HG03342 (cell line): ENCODE data around the gene ANKRD17.
A peak's percentile ranks its signal among the peaks of the same experiment; 100 is the strongest.

Experiments used
- ATAC-seq: cut with Tn5 transposase; IDR thresholded peaks from one replicate; pipeline ENCODE4 v1.9.1; 2021; ENCODE audit warnings: mild to moderate bottlenecking, moderate library complexity; ENCODE audit not compliant: unreplicated experiment

The ANKRD17 gene

GRCh38 chr4:73067971-73068394 lies 190.6 kb downstream of the ANKRD17 start:
- ATAC-seq, result no peak

GRCh38 chr4:73066928-73067327 lies 191.7 kb downstream of the ANKRD17 start:
- no peak for ATAC-seq

- no peak for ATAC-seq
Measured at GRCh38 chr4:73066445-73066844, 192.2 kb downstream of the ANKRD17 start.

GRCh38 chr4:73064536-73064935 lies 194.1 kb downstream of the ANKRD17 start:
- no peak for ATAC-seq

- peak; percentile 88 for ATAC-seq
Measured at GRCh38 chr4:73055241-73055897, 203.2 kb downstream of the ANKRD17 start.

- ATAC-seq, result no peak
Measured at GRCh38 chr4:73053974-73054480, 204.6 kb downstream of the ANKRD17 start.

- ATAC-seq, result no peak
Measured at GRCh38 chr4:73053076-73053475, 205.5 kb downstream of the ANKRD17 start.

- no peak for ATAC-seq
Measured at GRCh38 chr4:73051625-73052024, 207.0 kb downstream of the ANKRD17 start.

GRCh38 chr4:73045879-73046278 lies 212.7 kb downstream of the ANKRD17 start:
- ATAC-seq, result no peak

GRCh38 chr4:73037057-73037456 lies 221.5 kb downstream of the ANKRD17 start:
- ATAC-seq, result no peak

- no peak for ATAC-seq
Measured at GRCh38 chr4:73036123-73036522, 222.5 kb downstream of the ANKRD17 start.

GRCh38 chr4:73034896-73035295 lies 223.7 kb downstream of the ANKRD17 start:
- ATAC-seq, result no peak

GRCh38 chr4:73028621-73029020 lies 230.0 kb downstream of the ANKRD17 start:
- ATAC-seq, result no peak
